ENCODE data around the gene B4GALT2.

DNA sequence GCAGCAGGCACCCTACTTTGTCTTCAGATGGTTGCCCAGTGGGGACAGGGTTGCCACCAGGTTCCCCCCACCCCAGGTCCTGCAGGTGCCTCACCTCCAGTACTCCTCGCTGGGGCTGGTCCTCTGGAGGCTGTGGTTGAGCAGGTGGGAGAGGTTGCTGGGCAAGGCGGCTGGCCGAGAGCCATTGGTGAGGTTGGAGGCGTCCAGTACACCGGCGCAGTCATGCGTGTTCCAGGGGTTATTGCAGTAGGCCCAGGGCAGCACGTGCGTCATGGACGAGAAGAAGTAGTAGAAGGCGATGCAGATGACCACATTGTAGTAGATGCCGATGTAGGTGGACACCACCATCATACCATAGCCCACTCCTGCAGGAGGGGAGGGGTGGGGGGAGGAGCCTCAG is 29.2 kb downstream of the B4GALT2 start:
- TF ChIP-seq POLR2A (IDR thresholded peaks at IDR 0.05; ENCODE audit: low read length) (no peak), GATA1 (IDR thresholded peaks at IDR 0.05; ENCODE audit: low read depth, low read length) (no peak)
